SU-DHL-6 (cell line): Measurements from ENCODE around the gene TDRD7.

Experiments used
- H2AFZ ChIP-seq: fragments of 200-600 bp; sonication (generic); 2 replicates; pipeline ENCODE4 v1.6.1; 2014; ENCODE audit warnings: low read depth, mild to moderate bottlenecking, moderate library complexity, mixed read lengths, antibody characterized with exemption, low read length; ENCODE audit not compliant: severe bottlenecking
- H3F3A ChIP-seq: fragments of 200-600 bp; shearing (Covaris generic); 2 replicates; pipeline ENCODE4 v1.6.0; 2016; ENCODE audit warnings: antibody characterized with exemption, mild to moderate bottlenecking; ENCODE audit not compliant: insufficient read depth
- H3K27ac ChIP-seq: fragments of 200-600 bp; sonication (generic); 2 replicates; pipeline ENCODE4 v1.5.1; 2016; ENCODE audit warnings: low read depth, mild to moderate bottlenecking, low read length, moderate library complexity, mixed read lengths
- H3K27me3 ChIP-seq: fragments of 200-600 bp; sonication (generic), shearing (Covaris generic); 2 replicates; pipeline ENCODE4 v1.6.0; 2014; ENCODE audit warnings: mild to moderate bottlenecking, low read length
- H3K36me3 ChIP-seq: fragments of 200-600 bp; sonication (generic); 2 replicates; pipeline ENCODE4 v1.6.1; 2014; ENCODE audit warnings: mild to moderate bottlenecking, low read length, mixed read lengths
- H3K4me2 ChIP-seq: fragments of 300-600, 200-600 bp; shearing (Covaris generic), sonication (generic); 2 replicates; pipeline ENCODE4 v1.6.0; 2014; ENCODE audit warnings: low read length, low read depth, mild to moderate bottlenecking; ENCODE audit not compliant: poor library complexity, severe bottlenecking
- H3K4me3 ChIP-seq: fragments of 200-600 bp; sonication (generic); 2 replicates; pipeline ENCODE4 v1.5.1; 2014; ENCODE audit warnings: antibody characterized with exemption, low read length, mild to moderate bottlenecking, mixed read lengths; ENCODE audit not compliant: insufficient read depth, poor library complexity, severe bottlenecking
- H3K79me2 ChIP-seq: fragments of 200-600 bp; sonication (generic); 2 replicates; pipeline ENCODE4 v1.6.1; 2014; ENCODE audit warnings: mild to moderate bottlenecking, low read length, moderate library complexity; ENCODE audit not compliant: insufficient read depth
- H3K9ac ChIP-seq: fragments of 200-600 bp; sonication (generic); 2 replicates; pipeline ENCODE4 v1.7.0; 2014; ENCODE audit warnings: mild to moderate bottlenecking, low read length
- H3K9me2 ChIP-seq: fragments of 200-600 bp; sonication (generic); replicated peaks from 2 replicates; pipeline ENCODE4 v1.6.1; 2014; ENCODE audit warnings: low read length; ENCODE audit not compliant: insufficient read depth
- H3K9me3 ChIP-seq: fragments of 200-600 bp; sonication (generic); 2 replicates; pipeline ENCODE4 v1.6.1; 2014; ENCODE audit warnings: low read length, mixed read lengths; ENCODE audit not compliant: insufficient read depth
- H4K20me1 ChIP-seq: fragments of 200-600 bp; sonication (generic); 2 replicates; pipeline ENCODE4 v1.6.1; 2014; ENCODE audit warnings: low read depth, mild to moderate bottlenecking, antibody characterized with exemption, low read length, moderate library complexity, mixed read lengths
- CTCF ChIP-seq: fragments of 200-600 bp; sonication (generic); IDR thresholded peaks from one replicate; pipeline ENCODE4 v1.5.1; 2017; ENCODE audit warnings: antibody characterized with exemption, mild to moderate bottlenecking, low read length, moderate library complexity; ENCODE audit not compliant: insufficient read depth, poor library complexity, severe bottlenecking
- EZH2phosphoT487 ChIP-seq: fragments of 200-600 bp; sonication (generic), shearing (Covaris generic); conservative IDR thresholded peaks from 2 replicates; pipeline ENCODE4 v1.6.1; 2018; ENCODE audit warnings: mild to moderate bottlenecking, antibody characterized with exemption, low read length, moderate library complexity, mixed read lengths

Gene TDRD7

DNA sequence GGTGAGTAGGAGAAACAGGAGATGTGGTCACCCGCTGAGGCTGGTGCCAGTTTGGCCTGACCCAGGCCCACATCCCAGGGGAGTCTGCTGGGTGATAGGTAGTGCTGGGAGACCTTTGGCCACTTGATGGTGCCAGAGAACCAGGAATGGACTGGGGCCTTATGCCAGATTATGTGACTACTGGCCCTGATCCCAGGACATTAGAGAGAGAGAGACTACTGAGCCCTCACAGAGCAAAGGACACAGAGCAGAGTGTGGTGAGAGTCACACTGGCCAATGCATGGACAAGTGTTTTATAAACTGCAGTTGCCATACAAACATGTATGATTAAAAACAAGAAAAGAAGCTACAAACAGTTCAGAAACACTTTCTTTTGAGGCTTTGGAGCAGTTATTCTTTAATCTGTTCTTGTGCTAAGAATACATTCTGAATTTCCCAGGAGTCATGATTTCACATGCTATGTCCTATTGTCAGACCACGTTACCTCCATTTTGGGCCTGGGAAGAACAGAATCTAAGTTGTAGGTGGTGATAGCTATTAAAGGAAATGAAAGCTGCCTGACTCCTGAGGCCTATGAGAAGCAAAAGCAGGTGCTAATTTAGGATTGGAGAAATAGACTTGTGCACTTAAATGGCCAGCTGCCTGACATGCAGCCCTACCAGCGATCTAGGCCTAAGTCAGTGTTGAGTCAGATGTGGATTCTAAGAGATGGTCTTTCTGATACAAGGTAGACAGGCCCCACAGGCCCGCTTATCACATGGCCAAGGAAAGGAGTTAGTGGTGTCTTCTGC lies 57.0 kb downstream of the TDRD7 start:
- TF ChIP-seq CTCF (peak; percentile 71), EZH2phosphoT487 (no peak)
- no peak overlapping the region for H3K9ac ChIP-seq
- H3K36me3 ChIP-seq = no peaks in the 10 kb centered on the region
- H3F3A ChIP-seq = no peaks in the 10 kb centered on the region
- H3K4me2 ChIP-seq = no peak overlapping the region
- no peaks in the 10 kb centered on the region for H4K20me1 ChIP-seq
- H3K27me3 ChIP-seq = no peaks in the 10 kb centered on the region
- no peak overlapping the region for H2AFZ ChIP-seq
- H3K9me2 ChIP-seq = no peaks in the 10 kb centered on the region
- H3K4me3 ChIP-seq = no peak overlapping the region
- no peaks in the 10 kb centered on the region for H3K9me3 ChIP-seq
- no peak overlapping the region for H3K27ac ChIP-seq
- H3K79me2 ChIP-seq = no peaks in the 10 kb centered on the region

DNA sequence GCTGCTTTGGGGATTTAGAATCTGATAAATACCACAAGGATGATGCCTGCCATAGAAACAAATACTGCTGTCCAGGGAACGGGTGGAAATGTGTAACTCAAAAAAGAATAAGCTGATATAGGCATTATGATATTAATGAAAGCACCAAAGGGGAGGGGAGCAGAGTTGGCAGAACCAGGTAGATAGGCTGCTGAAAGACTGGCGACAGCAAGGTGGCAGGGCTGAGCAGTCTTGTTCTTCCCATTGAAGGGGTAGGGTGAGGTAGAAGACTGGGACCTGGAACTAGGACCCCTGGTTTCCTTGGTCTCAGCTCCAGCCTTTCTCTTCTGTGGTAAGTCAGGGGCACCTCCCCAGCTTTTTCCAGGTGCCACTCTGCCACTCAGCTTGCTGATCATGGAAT lies 58.2 kb downstream of the TDRD7 start:
- Histone ChIP-seq H3K9me3 (no peaks in the 10 kb centered on the region), H3K27ac (no peak overlapping the region), H4K20me1 (no peaks in the 10 kb centered on the region), H3K9ac (no peak overlapping the region), H3K4me3 (no peak overlapping the region), H3K27me3 (no peaks in the 10 kb centered on the region), H3K79me2 (no peaks in the 10 kb centered on the region), H3K9me2 (no peaks in the 10 kb centered on the region), H3K36me3 (no peaks in the 10 kb centered on the region), H3K4me2 (no peak overlapping the region), H2AFZ (no peak overlapping the region), H3F3A (no peaks in the 10 kb centered on the region)
- TF ChIP-seq CTCF (peak; percentile 10), EZH2phosphoT487 (no peak)

DNA sequence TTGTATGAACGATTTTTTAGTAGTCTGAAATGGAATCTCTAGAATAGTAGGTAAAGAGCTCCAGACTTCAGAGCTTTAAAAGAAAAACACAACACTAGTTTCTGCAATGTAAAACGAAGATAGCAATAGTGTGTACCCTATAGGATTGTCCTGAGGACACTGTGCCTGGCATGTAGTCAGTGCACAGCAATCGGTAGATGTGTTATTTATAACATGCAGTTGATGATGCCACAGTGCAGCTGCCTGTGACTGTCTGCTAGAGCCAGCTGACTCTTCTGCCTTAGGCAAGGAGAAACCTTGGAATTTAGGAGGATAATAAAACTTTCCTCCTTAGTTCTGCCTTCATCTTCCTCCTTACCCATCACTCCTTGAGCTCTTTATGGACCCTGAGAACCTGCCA lies 61.8 kb downstream of the TDRD7 start:
- Histone ChIP-seq H3K9me2 (no peaks in the 10 kb centered on the region), H3K79me2 (no peaks in the 10 kb centered on the region), H3K36me3 (no peaks in the 10 kb centered on the region), H3K9me3 (no peaks in the 10 kb centered on the region), H3K27me3 (no peaks in the 10 kb centered on the region), H3K9ac (no peak overlapping the region), H3K27ac (no peak overlapping the region), H3K4me3 (no peak overlapping the region), H2AFZ (no peak overlapping the region), H4K20me1 (no peaks in the 10 kb centered on the region), H3K4me2 (no peak overlapping the region), H3F3A (no peaks in the 10 kb centered on the region)
- TF ChIP-seq EZH2phosphoT487 = no peak
- TF ChIP-seq CTCF = no peak
